Keratinocyte (primary cell): ENCODE results near the gene TBC1D7. TPM values are rescaled to one million over a fixed set of nuclear protein-coding genes. Genes with fewer than 3 reads are reported as not detected.

Source experiments
- DNase-seq: peaks from one replicate; pipeline ENCODE4 v3.0.0-alpha.2; 2011; ENCODE audit warnings: low read depth, missing footprints, low spot score
- FAIRE-seq: peaks from 2 replicates; lab custom pipeline; 2011; peaks lifted over from hg19 to GRCh38; lab: Jason Lieb, UNC
- H2AFZ ChIP-seq: 2 replicates; pipeline ENCODE4 v1.6.0; 2012; ENCODE audit warnings: low read length, control low read depth, inconsistent platforms; ENCODE audit not compliant: control insufficient read depth
- H3K27ac ChIP-seq: 2 replicates; pipeline ENCODE4 v1.5.1; 2011; ENCODE audit warnings: low read length; ENCODE audit not compliant: control insufficient read depth, insufficient read depth
- H3K27me3 ChIP-seq: 3 replicates; pipeline ENCODE4 v1.6.0; 2011; ENCODE audit warnings: low read length; ENCODE audit not compliant: control insufficient read depth, insufficient read depth; ENCODE audit errors: extremely low read depth
- H3K36me3 ChIP-seq, 2 experiments: 2 replicates in 1 of 2; 3 replicates in 1 of 2; pipeline ENCODE4 v1.5.1; 2011; ENCODE audit warnings: low read length in 2 of 2, mild to moderate bottlenecking in 1 of 2; ENCODE audit not compliant: control insufficient read depth in 2 of 2, insufficient read depth in 2 of 2; ENCODE audit errors: extremely low read depth in 1 of 2
- H3K4me1 ChIP-seq: 3 replicates; pipeline ENCODE4 v1.5.1; 2011; ENCODE audit warnings: low read length; ENCODE audit not compliant: control insufficient read depth, insufficient read depth; ENCODE audit errors: extremely low read depth
- H3K4me2 ChIP-seq: 3 replicates; pipeline ENCODE4 v1.6.0; 2011; ENCODE audit warnings: low read depth, low read length; ENCODE audit not compliant: control insufficient read depth, insufficient read depth; ENCODE audit errors: extremely low read depth
- H3K4me3 ChIP-seq, 3 experiments: fragments of 200-600 bp in 1 of 3; sonication (generic) in 1 of 3; 2 replicates in 2 of 3; 3 replicates in 1 of 3; pipeline ENCODE4 v1.5.1; 2011 to 2016; ENCODE audit warnings: low read length in 3 of 3, mild to moderate bottlenecking in 3 of 3, control low read depth in 2 of 3, inconsistent platforms in 1 of 3, low read depth in 1 of 3, mixed read lengths in 1 of 3, mixed run types in 1 of 3, moderate library complexity in 1 of 3; ENCODE audit not compliant: control insufficient read depth in 2 of 3, insufficient read depth in 2 of 3; ENCODE audit errors: extremely low read depth in 1 of 3
- H3K79me2 ChIP-seq: 2 replicates; pipeline ENCODE4 v1.6.0; 2012; ENCODE audit warnings: low read length; ENCODE audit not compliant: control insufficient read depth, insufficient read depth
- H3K9ac ChIP-seq: 3 replicates; pipeline ENCODE4 v1.6.0; 2011; ENCODE audit warnings: low read length; ENCODE audit not compliant: control insufficient read depth, insufficient read depth; ENCODE audit errors: extremely low read depth
- H3K9me1 ChIP-seq: 3 replicates; pipeline ENCODE4 v1.6.0; 2011; ENCODE audit warnings: low read length; ENCODE audit not compliant: control insufficient read depth, insufficient read depth; ENCODE audit errors: extremely low read depth
- H3K9me3 ChIP-seq: 2 replicates; pipeline ENCODE4 v1.5.1; 2012; ENCODE audit warnings: low read depth, low read length; ENCODE audit not compliant: control insufficient read depth
- H4K20me1 ChIP-seq: 3 replicates; pipeline ENCODE4 v1.6.0; 2011; ENCODE audit warnings: low read length; ENCODE audit not compliant: control insufficient read depth, insufficient read depth; ENCODE audit errors: extremely low read depth
- EZH2 ChIP-seq: IDR thresholded peaks from one replicate; pipeline ENCODE4 v1.6.1; 2012; ENCODE audit warnings: inconsistent platforms, mild to moderate bottlenecking, low read length, moderate library complexity
- dilution Hi-C: fragments of 300-500 bp; cut with MboI; formaldehyde crosslinking; loops from one replicate; pipeline ENCODE4 v1.7.0; 2020; ENCODE audit warnings: low sequenced_read_pairs; ENCODE audit not compliant: extremely low pct_ligation_motif_present
- polyA plus RNA-seq, 5 experiments: library from polyadenylated mRNA; depleted of rRNA in 3 of 5; stranded (reverse) in 3 of 5; stranded (forward) in 1 of 5; unstranded in 1 of 5; fragments of >200 nt; gene quantifications; 1 replicate in 1 of 5; 2 replicates in 3 of 5; 3 replicates in 1 of 5; pipeline versions ENCODE4 v1.2.1 to v1.2.3, GENCODE V29; 2011 to 2012; ENCODE audit warnings: missing spikeins in 2 of 5, low read depth in 1 of 5, low replicate concordance in 1 of 5
- TF ChIP-seq, protein P1 (sequence below), 3 experiments: IDR thresholded peaks in 1 of 3; conservative IDR thresholded peaks in 1 of 3; optimal IDR thresholded peaks in 1 of 3; 2 replicates in 2 of 3; 3 replicates in 1 of 3; pipeline versions ENCODE3 to v1.5.1; 2011; ENCODE audit warnings: low read length in 3 of 3, mild to moderate bottlenecking in 3 of 3, moderate library complexity in 2 of 3, control low read depth in 1 of 3, inconsistent platforms in 1 of 3; ENCODE audit not compliant: insufficient read depth in 2 of 3; ENCODE audit errors: extremely low read depth in 1 of 3

The TBC1D7 gene
- polyA plus RNA-seq, 1 donor (not counting 4 experiments of a cell fraction or from before 2014, with no cell fraction given): 30.4 TPM

DNA sequence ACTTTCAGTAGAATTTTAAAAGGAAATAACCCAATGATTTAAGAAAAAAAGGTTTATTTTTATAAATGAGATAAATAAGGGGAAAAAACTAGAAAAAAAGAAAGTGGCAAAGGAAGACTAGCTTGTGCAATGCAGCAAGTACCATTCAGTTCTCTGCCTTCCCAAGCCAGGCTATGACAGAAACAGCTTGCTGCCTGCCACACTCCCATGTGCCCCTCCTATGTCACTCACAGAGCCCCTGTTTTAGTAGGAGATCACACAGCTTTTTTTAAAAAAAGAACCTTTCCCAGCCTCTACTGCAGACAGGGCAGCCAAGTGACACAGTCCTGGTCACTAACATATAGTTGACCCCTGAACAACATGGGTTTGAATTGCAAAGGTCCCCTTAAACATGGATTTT lies 13.5 kb downstream of the TBC1D7 start:
- no peaks in the 10 kb centered on the region for H4K20me1 ChIP-seq
- no peak overlapping the region for H2AFZ ChIP-seq
- no peaks in the 10 kb centered on the region for H3K9me1 ChIP-seq
- no peak overlapping the region for H3K4me2 ChIP-seq
- no peak for DNase-seq
- FAIRE-seq: no peak
- no peak for TF ChIP-seq EZH2
- TF ChIP-seq, protein P1, sequence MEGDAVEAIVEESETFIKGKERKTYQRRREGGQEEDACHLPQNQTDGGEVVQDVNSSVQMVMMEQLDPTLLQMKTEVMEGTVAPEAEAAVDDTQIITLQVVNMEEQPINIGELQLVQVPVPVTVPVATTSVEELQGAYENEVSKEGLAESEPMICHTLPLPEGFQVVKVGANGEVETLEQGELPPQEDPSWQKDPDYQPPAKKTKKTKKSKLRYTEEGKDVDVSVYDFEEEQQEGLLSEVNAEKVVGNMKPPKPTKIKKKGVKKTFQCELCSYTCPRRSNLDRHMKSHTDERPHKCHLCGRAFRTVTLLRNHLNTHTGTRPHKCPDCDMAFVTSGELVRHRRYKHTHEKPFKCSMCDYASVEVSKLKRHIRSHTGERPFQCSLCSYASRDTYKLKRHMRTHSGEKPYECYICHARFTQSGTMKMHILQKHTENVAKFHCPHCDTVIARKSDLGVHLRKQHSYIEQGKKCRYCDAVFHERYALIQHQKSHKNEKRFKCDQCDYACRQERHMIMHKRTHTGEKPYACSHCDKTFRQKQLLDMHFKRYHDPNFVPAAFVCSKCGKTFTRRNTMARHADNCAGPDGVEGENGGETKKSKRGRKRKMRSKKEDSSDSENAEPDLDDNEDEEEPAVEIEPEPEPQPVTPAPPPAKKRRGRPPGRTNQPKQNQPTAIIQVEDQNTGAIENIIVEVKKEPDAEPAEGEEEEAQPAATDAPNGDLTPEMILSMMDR (optimal IDR thresholded peaks at IDR 0.05 in 1 of 3, IDR thresholded peaks at IDR 0.05 in 1 of 3, conservative IDR thresholded peaks at IDR 0.05 in 1 of 3; ENCODE audit: extremely low read depth in 1 of 3, insufficient read depth in 2 of 3, low read length in 3 of 3): no peak
- no peaks in the 10 kb centered on the region for H3K9me3 ChIP-seq
- no peak overlapping the region for H3K27ac ChIP-seq
- H3K4me1 ChIP-seq: no peaks in the 10 kb centered on the region
- H3K9ac ChIP-seq: no peak overlapping the region
- no peaks in the 10 kb centered on the region for H3K27me3 ChIP-seq
- dilution Hi-C loops: no loop called here
- H3K79me2 ChIP-seq: no peaks in the 10 kb centered on the region
- H3K36me3 ChIP-seq: peaks cover 7 to 11% of the 10 kb centered on the region in 2 experiments
- no peak overlapping the region for H3K4me3 ChIP-seq

DNA sequence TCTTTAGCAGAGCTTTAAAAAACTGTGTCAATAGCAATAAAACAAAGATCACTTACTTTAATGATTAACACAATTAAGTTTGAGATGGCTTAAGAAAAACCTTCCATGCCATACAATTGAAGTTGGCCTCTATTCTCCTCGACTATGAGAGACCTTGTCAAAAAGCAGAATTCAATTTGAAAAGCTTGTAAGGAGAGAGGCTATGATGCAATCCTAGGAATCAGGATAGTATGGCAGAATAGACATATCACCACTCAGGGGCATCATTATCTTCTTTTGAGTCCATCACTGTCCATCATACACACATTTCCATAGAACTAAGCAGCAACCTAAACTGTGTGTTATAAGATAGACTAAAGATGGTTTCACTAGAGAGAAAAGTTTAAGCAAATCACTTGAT lies 17.2 kb downstream of the TBC1D7 start:
- Histone ChIP-seq H2AFZ (no peak overlapping the region), H4K20me1 (no peaks in the 10 kb centered on the region), H3K9me3 (no peaks in the 10 kb centered on the region), H3K9ac (no peak overlapping the region), H3K9me1 (no peaks in the 10 kb centered on the region), H3K27ac (no peak overlapping the region), H3K36me3 (peaks cover 7 to 8% of the 10 kb centered on the region in 2 experiments), H3K4me2 (no peak overlapping the region), H3K4me1 (no peaks in the 10 kb centered on the region), H3K4me3 (no peak overlapping the region), H3K27me3 (no peaks in the 10 kb centered on the region), H3K79me2 (no peaks in the 10 kb centered on the region)
- FAIRE-seq: peak; percentile 5
- DNase-seq: no peak
- dilution Hi-C loops: no loop called here
- no peak for TF ChIP-seq EZH2
- TF ChIP-seq, protein P1 (optimal IDR thresholded peaks at IDR 0.05 in 1 of 3, IDR thresholded peaks at IDR 0.05 in 1 of 3, conservative IDR thresholded peaks at IDR 0.05 in 1 of 3; ENCODE audit: extremely low read depth in 1 of 3, insufficient read depth in 2 of 3, low read length in 3 of 3): no peak
